Measurements from ENCODE around the gene HAL.
"Not testable (repeated sequence)": the region's sequence is repeated elsewhere in the genome, so short reads cannot be mapped to it uniquely, and the experiment has no call there.

Gene HAL

GRCh38 chr12:95974358-95974757 is 21.8 kb downstream of the HAL start:
- TF ChIP-seq CTCF (IDR thresholded peaks at IDR 0.05) (no peak), ZFX (IDR thresholded peaks at IDR 0.05; ENCODE audit: borderline replicate concordance) (no peak)
- H3K27ac ChIP-seq, result no peak overlapping the region

GRCh38 chr12:95972832-95973456 is 23.2 kb downstream of the HAL start:
- TF ChIP-seq ZFX (IDR thresholded peaks at IDR 0.05; ENCODE audit: borderline replicate concordance) (no peak), CTCF (IDR thresholded peaks at IDR 0.05) (no peak)
- no peak overlapping the region for H3K27ac ChIP-seq

GRCh38 chr12:95970905-95971304 is 25.2 kb downstream of the HAL start:
- no peak overlapping the region for H3K27ac ChIP-seq
- no peak for TF ChIP-seq CTCF (IDR thresholded peaks at IDR 0.05)

- H3K27ac ChIP-seq, result not testable (repeated sequence)
Observed at GRCh38 chr12:95969116-95969515, 27.0 kb downstream of the HAL start.

GRCh38 chr12:95967301-95967700 is 28.8 kb downstream of the HAL start:
- H3K27ac ChIP-seq, result no peak overlapping the region
- TF ChIP-seq ZFX (IDR thresholded peaks at IDR 0.05; ENCODE audit: borderline replicate concordance) (no peak), CTCF (IDR thresholded peaks at IDR 0.05) (no peak)

GRCh38 chr12:95966287-95966870 is 29.8 kb downstream of the HAL start:
- H3K27ac ChIP-seq, result peak overlapping the region; percentile 62
- no peak for TF ChIP-seq ZFX (IDR thresholded peaks at IDR 0.05; ENCODE audit: borderline replicate concordance)
- no peak for TF ChIP-seq CTCF (IDR thresholded peaks at IDR 0.05)

- TF ChIP-seq CTCF (IDR thresholded peaks at IDR 0.05), result peak; percentile 57
- TF ChIP-seq ZFX (IDR thresholded peaks at IDR 0.05; ENCODE audit: borderline replicate concordance), result no peak
- no peak overlapping the region for H3K27ac ChIP-seq
Observed at GRCh38 chr12:95963096-95963495, 33.0 kb downstream of the HAL start.

GRCh38 chr12:95962222-95962621 is 33.9 kb downstream of the HAL start:
- no peak for TF ChIP-seq ZFX (IDR thresholded peaks at IDR 0.05; ENCODE audit: borderline replicate concordance)
- TF ChIP-seq CTCF (IDR thresholded peaks at IDR 0.05), result no peak

More at GRCh38 chr12:95962222-95962621, 33.9 kb downstream of the HAL start:
- H3K27ac ChIP-seq, result no peak overlapping the region
